SK-N-MC (cell line): ENCODE results near the gene PSTPIP2.

ENCODE experiments used
- EZH2 ChIP-seq: fragments of 200-600 bp; sonication (generic); IDR thresholded peaks from one replicate; pipeline ENCODE4 v1.6.1; 2017; ENCODE audit warnings: antibody characterized with exemption
- FOXP2 ChIP-seq: optimal IDR thresholded peaks from 2 replicates; pipeline ENCODE3; 2011; ENCODE audit warnings: mild to moderate bottlenecking, moderate library complexity; ENCODE audit not compliant: insufficient read depth; ENCODE audit errors: extremely low read length, control extremely low read depth
- POLR2AphosphoS5 ChIP-seq: IDR thresholded peaks from 2 replicates; pipeline ENCODE4 v1.6.1; 2012; ENCODE audit warnings: mild to moderate bottlenecking, low read depth, low read length, borderline replicate concordance

- TF ChIP-seq EZH2 (no peak), POLR2AphosphoS5 (peak; percentile 75), FOXP2 (peak; percentile 55)
Observed at GRCh38 chr18:45967007-45967706, 104.9 kb downstream of the PSTPIP2 start, which contains the start of gene EPG5.
